ENCODE data around the gene SLC17A8.
"Not testable (repeated sequence)": the region's sequence is repeated elsewhere in the genome, so short reads cannot be mapped to it uniquely, and the experiment has no call there.

Gene SLC17A8

DNA sequence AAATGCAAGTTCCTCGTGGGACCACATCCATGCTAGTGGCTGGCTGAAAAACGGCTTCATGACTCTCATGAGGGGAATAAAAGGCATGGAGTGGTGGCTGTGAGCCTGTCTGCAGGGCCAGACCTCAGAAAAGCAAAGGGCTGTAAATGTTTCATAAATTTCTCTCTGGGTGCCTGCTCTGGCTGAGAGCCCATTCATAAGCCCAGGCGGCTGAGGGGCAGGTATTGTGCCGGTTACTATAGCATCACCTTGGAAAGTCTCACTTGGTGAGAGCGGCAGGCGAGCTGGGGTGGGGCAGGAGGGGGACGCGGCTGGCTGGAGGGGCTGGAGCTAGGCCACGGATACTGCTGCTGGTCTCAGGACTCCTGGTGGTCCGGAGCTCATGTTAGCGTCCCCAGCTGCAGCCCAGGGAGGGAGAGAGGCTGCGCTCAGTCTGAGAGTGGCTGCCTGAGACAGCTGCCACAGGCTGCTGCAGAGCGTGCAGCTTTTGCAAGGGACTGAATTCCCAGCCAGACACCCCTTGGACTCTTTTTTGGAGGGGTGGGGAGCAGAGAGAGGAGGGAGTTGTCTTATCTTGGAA lies at the start of gene SLC17A8:
Gene SLC17A8, plus strand, starts transcription at position 431 of the 580 bp plus-strand sequence. CDS start 318 bp downstream, outside the sequence.
- DNase-seq (ENCODE audit: low read depth): no peak

DNA sequence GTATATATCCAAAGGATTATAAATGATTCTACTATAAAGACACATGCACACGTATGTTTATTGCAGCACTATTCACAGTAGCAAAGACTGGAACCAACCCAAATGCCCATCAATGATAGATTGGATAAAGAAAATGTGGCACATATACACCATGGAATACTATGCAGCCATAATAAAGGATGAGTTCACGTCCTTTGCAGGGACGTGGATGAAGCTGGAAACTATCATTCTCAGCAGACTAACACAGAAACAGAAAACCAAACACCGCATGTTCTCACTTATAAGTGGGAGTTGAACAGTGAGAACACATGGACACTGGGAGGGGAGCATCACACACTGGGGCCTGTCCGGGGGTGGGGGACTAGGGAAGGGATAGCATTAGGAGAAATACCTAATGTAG lies 48.7 kb upstream of the SLC17A8 start:
- DNase-seq (ENCODE audit: low read depth): not testable (repeated sequence)

DNA sequence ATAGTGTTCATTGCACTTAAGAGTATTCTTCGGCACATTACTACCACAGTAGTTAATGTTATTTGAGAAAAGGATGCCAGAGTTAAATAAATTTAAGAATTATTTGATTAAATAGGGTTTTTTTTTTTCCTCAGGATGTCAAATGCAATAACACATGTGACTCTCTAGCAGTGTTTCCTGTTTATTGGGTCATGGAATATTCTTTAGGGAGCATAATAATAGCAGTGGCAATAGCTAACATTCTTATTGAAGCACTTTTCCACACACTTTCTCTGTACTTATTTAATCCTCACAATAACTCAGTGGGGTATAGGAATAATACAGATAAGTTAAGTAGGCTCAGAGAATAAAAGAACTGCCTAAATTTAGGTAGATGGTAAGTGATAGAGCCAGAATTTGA lies 45.6 kb upstream of the SLC17A8 start:
- DNase-seq (ENCODE audit: low read depth): no peak

DNA sequence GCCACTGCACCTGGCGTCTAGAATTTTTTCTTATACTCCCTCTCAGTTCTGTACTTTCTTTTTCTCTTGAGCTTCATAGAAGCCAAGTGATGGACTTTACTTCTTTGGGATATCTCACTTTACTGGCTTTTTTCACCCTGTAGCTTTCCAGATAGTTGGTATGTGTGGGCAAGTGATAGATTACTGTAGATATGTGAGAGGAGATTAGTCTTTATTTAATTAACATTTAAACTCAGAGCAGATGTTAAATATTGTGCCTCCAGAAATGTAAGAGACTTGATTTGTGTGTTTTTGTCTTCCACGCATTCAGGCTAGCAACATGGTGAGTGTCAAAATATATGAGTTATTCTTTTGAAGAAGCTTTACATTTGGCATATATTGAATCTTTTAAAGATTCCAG lies 39.5 kb upstream of the SLC17A8 start:
- no peak for DNase-seq (ENCODE audit: low read depth)

DNA sequence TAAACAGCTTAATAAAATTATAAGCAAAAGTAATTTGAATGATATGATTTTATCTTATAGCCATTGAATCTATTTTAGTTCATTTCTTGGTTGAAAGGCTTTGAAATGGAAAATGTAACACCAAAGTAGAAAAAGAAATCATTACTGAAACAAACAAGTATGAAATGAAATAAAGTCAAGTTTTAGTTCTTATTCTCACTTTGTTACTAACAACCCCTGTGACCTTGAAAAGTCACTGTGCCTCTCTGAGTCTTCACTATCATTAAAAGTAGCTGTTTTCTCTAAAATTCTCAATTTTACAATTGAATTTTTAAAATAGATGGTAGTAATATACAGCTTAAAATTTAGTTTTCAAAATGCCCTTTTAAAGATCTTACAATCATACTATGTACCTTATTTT lies 32.4 kb upstream of the SLC17A8 start:
- DNase-seq (ENCODE audit: low read depth): no peak

DNA sequence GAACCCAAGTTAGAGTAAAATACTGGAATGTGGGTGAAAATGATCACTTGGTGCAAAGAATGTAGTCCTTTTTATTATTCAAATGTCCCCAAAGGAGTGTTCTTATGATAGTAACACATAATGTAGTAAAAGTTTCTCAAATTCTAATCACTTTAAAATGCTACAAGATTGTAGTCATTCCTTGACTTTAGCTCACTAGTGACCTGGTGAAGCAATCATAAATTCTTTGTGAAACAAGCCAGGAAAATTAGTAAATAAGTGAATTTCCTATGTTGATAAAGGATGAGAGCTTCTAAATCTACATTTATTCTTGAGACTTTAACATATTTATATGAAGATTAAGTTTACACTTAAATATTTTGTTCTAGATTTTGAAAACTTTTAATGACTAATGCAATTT lies 30.7 kb upstream of the SLC17A8 start:
- DNase-seq (ENCODE audit: low read depth): no peak

DNA sequence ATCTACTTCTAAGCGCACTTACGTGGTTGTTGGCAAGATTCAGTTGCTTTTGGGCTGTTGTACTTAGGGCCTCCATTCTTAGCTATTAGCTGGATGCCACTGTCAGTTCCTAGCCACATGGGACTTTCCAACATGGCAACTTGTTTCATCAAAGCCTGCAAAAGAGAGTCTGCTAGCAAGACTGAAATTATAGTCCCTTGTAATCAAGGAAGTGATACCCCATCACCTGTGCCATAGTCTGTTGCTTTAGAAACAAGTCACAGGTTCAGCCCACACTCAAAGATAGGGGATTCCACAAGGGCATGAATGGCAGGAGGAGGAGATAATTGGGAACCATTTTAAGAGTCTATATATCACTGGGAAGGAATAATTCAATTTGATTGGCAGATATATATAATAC lies 27.1 kb upstream of the SLC17A8 start:
- DNase-seq (ENCODE audit: low read depth): no peak

DNA sequence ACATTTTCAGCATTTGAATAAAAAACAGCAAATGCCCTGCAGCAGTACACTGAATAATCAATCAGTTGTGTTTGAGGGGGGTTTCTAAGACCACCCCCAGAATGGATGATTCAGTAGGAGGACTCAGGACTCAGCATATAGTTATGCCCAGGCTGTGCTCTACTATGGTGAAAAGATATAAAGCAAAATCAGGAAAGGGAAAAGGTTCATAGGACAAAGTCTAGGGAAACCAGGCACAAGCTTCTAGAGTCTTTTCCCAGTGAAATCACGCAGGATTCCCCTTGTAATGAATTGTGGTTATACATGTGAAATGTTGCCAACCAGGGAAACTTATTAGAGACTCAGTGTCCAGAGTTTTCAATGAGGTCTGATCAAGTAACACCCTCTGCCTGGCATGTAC lies 25.0 kb upstream of the SLC17A8 start:
- no peak for DNase-seq (ENCODE audit: low read depth)

DNA sequence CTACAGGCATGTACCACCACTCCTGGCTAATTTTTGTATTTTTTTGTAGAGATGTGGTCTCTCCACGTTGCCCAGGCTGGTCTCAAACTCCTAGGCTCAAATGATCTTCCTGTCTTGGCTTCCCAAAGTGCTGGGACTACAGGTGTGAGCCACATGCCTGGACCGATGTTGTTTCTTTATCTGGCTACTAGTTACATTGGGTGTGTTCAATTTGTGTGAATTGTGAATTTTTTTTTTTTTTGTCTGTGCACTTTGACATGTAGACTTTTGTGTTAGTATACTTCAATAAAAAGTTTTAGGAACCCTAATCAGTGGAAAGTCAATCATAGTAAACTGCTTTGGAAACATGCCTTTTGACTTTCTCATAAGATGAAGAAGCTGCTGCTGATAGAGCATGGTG lies 24.0 kb upstream of the SLC17A8 start:
- DNase-seq (ENCODE audit: low read depth): no peak

DNA sequence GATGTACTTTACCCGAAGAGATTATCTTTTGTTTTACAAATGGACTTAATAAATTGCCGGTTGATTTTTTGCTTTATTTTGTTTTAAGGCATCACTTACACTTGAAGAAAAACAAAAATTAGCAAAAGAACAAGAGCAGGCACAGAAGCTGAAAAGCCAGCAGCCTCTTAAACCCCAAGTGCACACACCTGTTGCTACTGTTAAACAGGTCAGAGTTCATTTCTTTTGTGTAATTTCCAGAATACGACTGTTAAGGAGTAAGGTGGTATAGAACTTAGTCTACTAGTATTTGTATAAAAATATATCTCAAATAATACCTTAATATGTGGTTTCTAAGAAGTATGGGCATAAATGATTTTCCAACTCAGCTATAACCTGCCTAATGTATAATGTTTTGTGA lies 19.6 kb upstream of the SLC17A8 start:
- DNase-seq (ENCODE audit: low read depth): no peak

DNA sequence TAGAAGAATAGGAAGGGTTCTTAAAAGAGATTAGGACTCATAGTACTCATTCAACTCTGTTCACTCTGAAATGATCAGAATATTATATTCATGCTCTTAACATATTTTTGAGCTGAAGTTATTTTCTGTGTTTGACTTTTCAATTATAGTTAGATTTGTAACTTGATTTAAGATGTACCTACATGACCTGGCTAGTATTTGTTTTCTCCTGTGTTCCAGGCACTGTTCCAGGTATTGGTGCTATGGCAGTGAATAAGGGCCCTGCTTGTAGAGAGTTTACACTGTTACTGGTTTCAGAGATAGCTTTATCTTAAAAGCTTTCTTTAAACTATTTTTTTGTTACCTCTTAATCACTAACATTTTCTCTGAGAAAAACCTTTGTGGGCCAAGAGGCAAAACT lies 19.1 kb upstream of the SLC17A8 start:
- DNase-seq (ENCODE audit: low read depth): no peak

DNA sequence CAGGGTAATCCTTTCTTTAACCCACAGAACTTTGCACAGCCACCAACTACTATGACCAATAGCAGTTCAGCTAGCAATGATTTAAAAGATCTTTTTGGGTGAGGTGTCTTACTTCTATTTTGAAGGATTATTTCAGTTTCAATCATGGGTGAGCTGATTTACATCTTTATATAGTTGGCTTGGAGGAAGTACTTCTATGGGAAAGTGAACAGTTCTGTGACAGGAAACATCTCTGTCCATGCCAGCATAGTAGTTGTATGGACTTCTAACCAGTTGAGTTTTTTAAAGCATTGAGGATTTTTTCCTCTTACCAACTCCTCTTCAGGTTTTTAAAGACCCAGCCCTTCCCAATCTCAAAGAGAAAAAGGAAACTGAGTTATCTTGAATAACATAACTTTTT lies 17.8 kb upstream of the SLC17A8 start:
- DNase-seq (ENCODE audit: low read depth): no peak

DNA sequence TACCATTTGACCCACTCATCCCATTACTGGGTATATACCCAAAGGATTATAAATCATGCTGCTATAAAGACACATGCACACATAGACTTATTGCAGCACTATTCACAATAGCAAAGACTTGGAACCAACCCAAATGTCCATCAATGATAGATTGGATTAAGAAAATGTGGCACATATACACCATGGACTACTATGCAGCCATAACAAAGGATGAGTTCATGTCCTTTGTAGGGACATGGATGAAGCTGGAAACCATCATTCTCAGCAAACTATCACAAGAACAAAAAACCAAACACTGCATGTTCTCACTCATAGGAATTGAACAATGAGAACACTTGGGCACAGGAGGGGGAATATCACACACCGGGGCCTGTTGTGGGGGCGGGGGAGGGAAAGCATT lies 14.0 kb upstream of the SLC17A8 start:
- DNase-seq (ENCODE audit: low read depth): not testable (repeated sequence)

DNA sequence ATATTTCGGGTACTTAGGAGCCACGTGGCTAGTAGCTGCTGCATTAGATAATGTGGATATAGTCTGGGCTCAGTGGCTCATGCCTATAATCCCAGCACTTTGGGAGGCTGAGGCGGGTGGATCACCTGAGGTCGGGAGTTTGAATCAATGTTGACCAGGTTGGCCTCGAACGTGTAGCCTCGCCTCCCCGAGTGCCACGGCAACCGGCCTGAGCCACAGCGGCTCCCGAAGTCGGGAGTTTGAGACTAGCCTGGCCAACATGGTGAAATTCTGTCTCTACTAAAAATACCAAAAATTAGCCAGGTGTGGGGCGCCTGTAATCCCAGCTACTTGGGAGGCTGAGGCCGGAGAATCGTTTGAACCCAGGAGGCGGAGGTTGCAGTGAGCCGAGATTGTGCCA lies 12.5 kb upstream of the SLC17A8 start:
- not testable (repeated sequence) for DNase-seq (ENCODE audit: low read depth)

DNA sequence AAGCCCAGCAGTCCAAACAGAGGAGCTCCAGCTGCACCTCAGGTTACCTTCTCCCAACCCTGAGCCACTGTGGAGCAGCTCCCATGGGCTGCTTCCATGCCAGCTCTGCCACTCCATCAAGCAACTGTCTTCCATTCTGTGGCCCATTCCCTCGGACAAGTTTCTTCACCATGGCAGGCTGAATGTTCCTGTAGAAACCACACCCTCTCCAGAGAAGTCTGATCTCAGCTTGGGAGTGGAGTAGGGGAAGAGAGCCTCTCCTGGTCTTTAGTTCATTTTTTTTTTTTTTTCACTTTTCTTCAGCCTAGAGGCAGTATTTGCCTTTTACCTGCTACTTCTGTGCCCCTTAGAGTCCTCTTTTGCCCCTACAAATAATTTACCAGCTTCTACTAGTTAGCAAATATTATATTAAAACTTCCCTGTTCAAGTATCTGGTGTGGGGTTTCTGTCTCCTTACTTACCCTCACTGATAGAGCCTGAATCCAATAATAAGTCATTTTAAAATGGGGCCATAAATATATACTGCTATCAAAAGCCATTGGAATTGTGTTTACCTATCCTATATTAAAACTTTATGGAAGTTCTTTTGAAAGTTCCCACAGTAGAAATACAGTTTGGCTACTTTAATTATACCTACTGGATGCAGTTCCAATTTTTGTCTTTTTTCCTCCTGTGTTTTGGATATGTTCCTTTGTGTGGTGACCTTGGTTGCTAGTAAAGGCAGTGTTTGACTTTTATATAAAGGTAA lies 11.7 kb upstream of the SLC17A8 start:
- DNase-seq (ENCODE audit: low read depth): no peak

DNA sequence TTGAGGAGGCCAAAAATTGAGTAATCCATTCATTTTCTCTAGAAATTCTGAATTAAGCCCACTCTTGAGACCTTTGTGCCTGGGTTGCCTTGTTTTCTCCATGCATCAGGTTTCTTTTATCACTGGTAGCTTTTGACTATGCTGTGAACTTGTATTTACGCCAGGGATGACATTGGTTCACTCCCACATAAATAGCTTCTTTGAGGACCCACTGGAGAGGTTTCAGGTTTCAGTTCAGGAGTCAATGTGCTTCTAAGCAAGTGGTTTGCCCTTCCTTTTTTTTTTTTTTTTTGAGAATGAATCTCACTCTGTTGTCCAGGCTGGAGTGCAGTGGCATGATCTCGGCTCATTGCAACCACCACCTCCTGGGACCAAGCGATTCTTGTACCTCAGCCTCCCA lies 10.2 kb upstream of the SLC17A8 start:
- no peak for DNase-seq (ENCODE audit: low read depth)

DNA sequence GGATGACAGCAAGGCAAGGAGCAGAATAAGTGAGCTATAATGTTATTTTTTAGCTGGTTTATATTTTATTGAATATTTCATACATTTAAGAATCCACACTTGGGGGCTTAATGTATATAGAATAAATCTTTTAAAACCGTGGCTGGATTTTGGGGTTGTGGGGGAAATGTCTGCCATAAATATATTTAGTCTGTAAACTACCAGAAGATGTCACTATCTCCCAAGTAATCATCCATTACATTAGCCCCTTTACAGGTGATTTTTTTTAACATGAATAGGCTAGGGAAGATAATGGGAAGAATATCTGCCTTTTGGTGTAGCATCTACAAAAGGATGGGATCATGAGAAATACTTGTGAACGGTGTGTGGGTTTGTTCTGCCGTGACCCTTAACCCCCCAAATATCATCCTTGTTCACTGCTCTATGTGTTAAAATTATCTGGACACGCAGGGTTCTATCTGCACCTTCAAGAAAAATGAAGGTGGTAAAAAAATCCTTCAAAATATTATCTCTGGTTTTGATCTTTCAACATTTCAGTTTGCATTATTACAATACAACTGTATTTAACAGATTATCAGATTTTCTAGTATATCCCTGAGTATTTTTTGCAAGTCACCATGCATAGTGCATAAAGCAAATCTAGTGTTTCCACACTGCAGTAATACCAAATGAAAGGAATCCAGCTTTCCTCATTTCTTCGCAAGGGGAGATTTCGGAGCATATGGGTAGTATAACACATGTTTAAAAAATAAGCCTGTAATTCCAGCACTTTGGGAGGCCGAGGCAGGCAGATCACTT lies 8.0 kb upstream of the SLC17A8 start:
- DNase-seq (ENCODE audit: low read depth): peak; percentile 19

DNA sequence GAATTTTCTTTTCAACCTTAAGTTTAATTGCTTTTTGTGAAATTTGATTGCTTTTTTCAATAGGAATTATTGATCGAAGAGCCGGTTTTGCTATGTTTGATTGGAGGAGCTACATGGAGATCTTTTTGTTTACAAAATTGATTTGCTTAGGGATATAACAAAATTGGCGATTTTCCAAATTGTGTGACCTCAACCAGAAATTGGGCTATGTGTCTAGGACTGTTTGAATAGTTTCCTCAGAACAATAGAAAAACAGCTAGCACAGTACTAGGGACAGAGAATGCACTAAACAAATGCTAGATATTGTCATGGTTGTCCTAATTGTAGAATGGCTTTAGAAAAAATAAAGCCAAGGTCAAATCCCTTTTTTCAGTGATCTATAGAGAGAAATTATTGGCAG lies 2.4 kb downstream of the SLC17A8 start:
- DNase-seq (ENCODE audit: low read depth): no peak

DNA sequence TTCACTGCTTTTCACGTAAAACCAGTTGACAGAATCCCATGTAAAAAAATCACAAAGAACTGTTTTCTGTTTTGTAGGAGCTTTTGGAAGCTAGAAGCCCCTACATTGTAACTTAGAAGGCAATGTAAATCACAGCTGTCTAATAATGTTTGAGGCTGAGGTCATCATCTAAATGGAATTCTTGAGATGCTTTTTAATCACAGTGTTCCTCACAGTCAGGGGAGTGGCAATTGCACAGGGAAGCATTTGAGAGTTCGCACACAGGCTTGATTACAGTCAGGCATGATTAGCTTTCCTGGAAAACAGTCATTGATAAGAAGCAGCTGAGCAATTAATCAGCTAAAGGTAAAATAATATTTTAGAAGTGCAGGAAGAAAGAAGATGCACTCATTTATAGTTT lies 2.9 kb downstream of the SLC17A8 start:
- DNase-seq (ENCODE audit: low read depth): peak; percentile 13

DNA sequence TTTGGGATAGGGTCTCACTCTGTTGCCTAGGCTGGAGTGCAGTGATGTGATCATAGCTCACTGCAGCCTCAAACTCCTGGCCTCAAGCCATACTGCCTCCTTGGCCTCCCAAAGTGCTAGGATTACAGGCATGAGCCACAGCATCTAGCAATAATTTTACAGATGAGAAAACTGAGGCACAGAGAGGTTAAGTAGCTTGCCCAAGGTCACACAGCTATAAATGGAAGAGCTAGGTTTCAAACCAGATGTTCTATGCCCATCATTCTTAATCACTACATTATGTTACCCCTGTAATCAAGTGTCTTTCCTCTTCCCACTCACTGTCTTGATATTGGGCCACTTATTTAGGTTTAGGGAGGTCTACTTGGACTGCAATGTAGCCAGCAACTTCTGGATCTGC lies 3.6 kb downstream of the SLC17A8 start:
- no peak for DNase-seq (ENCODE audit: low read depth)

DNA sequence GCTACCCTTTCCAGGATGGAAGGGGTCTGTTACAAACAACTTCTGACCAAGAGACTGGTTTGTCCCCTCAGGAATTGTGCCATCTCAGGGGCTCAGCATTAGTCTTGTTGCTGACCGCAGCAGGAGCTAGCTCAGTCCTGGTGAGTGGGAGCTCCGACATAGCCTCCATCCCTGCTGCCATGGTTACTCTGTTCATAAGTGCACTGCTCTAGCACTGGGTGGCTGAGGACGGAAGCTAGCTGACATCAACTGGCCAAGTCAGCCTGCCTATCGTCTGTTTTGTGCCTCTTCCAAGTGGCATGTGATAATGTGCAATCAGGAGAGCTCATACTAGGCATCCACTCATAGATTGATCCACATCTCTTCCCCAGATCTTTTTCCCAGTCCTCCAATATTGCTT lies 7.5 kb downstream of the SLC17A8 start:
- DNase-seq (ENCODE audit: low read depth): no peak

DNA sequence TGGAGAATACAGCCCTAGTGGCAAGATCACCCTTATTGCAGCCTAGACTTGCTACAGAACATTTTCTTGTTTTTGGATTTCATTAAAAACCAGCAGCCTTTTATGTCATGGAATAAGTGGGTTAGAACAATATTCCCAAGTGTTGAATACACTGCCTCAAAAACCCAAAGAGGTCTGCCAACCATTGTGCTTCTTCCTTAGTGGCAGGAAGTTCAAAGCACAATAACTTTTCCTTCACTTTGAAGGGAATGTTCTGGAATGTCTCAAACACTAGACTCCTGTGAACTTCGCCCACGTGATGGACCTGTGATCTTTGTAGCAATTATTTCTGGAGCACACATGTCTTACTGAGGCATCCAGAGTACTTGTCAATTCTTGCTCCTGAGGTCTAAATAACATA lies 8.5 kb downstream of the SLC17A8 start:
- no peak for DNase-seq (ENCODE audit: low read depth)

DNA sequence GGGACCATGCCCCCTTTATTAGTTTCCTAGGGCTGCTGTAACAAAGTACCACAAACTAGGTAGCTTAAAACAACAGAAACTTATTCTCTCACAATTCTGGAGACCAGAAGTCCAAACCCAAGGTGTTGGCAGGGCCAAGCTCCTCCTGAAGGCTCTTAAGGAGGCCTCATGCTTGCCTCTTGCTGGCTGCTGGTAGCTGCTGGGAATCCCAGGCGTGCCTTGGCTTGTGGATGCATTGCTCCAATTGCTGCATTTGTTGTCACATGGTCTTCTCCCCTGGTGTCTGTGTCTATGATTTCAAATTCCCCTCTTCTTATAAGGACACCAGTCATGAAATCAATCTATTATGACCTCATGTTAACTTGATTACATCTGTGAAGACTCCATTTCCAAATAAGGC lies 11.2 kb downstream of the SLC17A8 start:
- no peak for DNase-seq (ENCODE audit: low read depth)

All from HS-5 (cell line).